HuH-7.5 (cell line): ENCODE data around the gene TMEM94.
"Not testable (repeated sequence)": the region's sequence is repeated elsewhere in the genome, so short reads cannot be mapped to it uniquely, and the experiment has no call there.

Experiments used
- DNase-seq: peaks from one replicate; pipeline ENCODE4 v3.0.0; 2011; ENCODE audit warnings: low spot score

Gene TMEM94

GRCh38 chr17:75476752-75477489, 20.5 kb downstream of the TMEM94 start:
- no peak for DNase-seq

- DNase-seq = not testable (repeated sequence)
Observed at GRCh38 chr17:75477490-75477862, 21.0 kb downstream of the TMEM94 start.

- DNase-seq = no peak
Observed at GRCh38 chr17:75478508-75478907, 22.1 kb downstream of the TMEM94 start.

- no peak for DNase-seq
Observed at GRCh38 chr17:75480281-75480680, 23.8 kb downstream of the TMEM94 start.

- DNase-seq = no peak
Observed at GRCh38 chr17:75481194-75482068, 25.0 kb downstream of the TMEM94 start.

- DNase-seq = no peak
Observed at GRCh38 chr17:75482098-75482942, 25.9 kb downstream of the TMEM94 start.

DNA sequence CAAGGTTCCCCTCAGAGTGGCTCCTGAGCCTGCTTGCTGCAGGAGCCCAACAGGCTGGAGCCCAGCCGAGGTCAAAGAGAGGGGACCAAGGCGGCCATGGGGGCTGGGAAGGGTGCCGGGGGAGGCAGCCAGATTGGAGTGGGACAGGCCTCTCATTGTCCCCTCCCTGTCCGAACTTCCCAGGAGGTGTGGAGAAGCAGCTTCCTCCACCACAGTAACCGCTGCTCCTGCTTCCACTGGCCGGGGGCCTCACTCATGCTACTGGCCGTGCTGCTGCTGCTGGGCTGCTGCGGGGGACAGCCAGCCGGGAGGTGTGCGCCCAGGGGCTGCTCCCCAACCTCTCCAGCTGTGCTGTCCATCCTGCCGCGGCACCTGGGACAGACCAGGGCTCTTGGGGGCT, 29.3 kb downstream of the TMEM94 start:
- no peak for DNase-seq

DNA sequence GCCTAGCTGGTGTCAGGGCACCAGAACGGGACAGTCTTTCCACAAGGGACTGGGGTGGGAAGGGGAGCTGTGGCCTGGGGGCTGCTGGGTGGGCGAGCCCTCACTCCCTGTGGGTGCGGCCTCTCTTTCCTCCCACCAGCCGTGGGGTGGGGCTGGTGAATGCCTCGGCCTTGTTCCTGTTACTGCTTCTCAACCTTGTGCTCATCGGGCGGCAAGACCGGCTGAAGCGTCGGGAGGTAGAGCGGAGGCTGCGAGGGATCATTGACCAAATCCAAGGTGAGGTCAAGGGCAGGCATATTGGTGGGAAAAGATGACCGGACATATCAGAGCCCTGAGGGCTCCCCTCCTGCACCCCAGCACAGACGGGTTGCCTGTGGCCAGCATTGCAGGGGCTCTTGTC, 29.7 kb downstream of the TMEM94 start:
- DNase-seq = no peak

DNA sequence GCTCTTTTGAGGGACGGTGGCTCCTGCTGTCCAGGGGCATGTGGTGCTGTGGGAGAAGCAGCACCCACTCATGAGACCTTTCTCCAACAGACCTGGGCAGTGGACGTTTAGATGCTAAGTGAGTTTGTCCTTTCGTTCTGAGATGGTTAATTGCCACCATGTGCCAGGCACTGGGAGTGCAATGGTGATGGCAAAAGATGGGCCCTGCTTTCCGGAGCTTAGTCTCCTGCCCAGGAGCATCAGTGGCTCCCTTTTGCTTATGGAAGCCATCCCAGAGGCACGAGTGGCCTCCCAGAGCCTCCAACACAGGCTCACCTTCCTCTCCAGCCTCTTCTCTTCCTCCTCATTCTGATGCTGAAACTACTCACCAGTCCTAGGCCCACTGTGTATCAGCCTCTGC, 30.5 kb downstream of the TMEM94 start:
- DNase-seq = no peak

DNA sequence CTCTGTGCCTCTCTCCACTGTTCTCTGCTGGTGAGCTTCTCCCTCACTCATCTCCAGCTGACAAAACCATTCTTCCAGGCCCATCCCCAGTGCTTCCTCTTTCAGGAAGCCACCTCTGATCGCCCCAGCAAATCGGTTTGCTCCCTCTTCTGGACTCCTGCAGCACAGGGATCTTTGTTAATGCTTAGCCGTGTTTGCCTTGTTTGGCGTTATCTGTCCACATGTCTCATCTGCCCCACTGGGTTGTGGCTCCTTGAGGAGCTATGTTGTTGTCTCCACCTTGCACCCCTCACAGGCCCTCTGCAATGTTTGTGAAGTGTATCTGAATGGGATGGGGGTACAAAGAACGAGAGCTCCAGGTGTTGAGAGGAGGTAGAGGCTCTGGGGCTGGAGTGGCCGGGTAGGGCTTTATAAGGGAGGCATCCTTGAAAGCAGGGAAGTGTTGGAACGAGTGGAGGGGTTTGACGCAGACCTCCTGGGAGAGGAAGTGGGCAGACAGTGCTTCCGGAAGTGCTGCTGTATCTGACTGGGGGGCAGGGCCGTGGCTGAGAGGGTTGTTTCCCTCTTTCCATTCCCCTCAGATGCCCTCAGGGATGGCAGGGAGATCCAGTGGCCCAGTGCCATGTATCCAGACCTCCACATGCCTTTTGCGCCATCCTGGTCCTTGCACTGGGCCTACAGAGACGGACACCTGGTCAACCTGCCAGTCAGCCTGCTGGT, 31.1 kb downstream of the TMEM94 start:
- no peak for DNase-seq

DNA sequence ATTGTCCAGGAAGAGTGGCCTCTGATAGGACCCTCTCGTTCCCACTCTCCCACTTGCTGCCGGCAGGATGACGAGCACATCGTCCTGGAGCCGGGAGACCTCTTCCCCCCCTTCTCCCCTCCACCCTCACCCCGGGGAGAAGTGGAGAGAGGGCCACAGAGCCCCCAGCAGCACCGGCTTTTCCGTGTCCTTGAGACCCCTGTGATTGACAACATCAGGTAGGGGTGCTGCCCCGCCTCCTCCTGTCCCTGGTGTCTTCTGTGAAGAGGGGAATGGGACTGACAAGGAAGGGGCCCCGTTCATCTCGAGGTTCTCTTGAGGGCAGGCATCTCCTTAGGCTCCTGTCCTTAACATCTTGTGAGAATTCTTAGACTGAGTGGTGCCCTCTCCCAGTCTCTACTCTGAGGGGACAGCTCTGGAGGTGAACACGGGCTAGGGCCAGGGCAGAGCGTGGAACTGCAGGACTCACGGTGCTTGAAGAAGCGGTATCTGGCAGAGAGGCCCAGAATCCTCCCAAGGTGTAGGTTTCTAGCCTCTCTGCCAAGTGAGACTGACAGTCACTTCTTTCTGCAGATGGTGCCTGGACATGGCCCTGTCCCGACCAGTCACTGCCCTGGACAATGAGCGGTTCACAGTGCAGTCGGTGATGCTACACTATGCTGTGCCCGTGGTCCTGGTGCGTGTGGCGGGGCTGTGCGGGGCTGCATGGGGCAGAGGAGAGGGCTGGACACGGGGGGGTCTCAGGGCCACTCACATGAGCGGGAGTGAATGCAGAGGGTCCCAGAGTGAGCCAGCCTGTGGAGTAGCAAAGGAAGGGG, 32.5 kb downstream of the TMEM94 start:
- no peak for DNase-seq

DNA sequence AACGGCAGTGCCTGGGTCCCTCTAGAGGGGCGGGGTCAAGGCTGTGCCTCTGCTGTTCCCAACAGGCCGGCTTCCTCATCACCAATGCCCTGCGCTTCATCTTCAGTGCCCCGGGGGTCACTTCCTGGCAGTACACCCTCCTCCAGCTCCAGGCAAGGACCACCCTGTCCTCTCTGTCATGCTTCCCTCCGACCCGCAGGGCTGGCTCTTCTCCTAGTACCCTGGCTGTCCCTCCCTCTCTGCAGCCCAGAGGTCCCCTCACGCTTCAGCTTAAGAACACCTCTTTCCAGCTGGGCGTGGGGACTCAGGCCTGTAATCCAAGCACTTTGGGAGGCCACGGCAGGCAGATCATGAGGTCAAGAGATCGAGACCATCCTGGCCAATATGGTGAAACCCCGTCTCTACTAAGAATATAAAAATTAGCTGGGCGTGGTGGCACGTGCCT, 33.1 kb downstream of the TMEM94 start:
- no peak for DNase-seq

- no peak for DNase-seq
Observed at GRCh38 chr17:75490173-75490743, 33.8 kb downstream of the TMEM94 start.

- DNase-seq = no peak
Observed at GRCh38 chr17:75490953-75491649, 34.7 kb downstream of the TMEM94 start.

- DNase-seq = no peak
Observed at GRCh38 chr17:75491680-75492079, 35.2 kb downstream of the TMEM94 start.

GRCh38 chr17:75492555-75493168, 36.2 kb downstream of the TMEM94 start:
- DNase-seq = no peak

- no peak for DNase-seq
Observed at GRCh38 chr17:75493476-75494129, 37.2 kb downstream of the TMEM94 start.

DNA sequence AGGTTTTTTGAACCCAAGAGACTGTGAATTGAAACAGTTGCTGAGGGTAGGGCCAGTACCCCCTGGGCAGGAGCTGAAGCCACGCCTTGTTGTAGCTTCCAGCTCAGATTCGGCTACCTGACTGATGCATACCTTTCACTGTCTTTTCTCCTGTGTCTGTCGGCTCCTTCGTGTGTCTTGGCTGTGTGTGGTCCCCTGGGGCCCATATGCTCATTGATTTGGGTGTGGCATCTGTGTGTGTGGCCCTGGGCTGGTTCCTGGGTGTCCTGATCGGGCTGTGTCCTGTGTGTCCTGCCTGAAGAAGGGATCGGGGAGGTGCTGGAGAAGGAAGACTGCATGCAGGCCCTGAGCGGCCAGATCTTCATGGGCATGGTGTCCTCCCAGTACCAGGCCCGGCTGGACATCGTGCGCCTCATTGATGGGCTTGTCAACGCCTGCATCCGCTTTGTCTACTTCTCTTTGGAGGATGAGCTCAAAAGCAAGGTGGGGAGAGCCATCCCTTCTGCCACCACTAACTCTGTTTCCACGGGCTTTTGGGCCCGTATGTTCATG, 38.0 kb downstream of the TMEM94 start:
- DNase-seq = no peak

DNA sequence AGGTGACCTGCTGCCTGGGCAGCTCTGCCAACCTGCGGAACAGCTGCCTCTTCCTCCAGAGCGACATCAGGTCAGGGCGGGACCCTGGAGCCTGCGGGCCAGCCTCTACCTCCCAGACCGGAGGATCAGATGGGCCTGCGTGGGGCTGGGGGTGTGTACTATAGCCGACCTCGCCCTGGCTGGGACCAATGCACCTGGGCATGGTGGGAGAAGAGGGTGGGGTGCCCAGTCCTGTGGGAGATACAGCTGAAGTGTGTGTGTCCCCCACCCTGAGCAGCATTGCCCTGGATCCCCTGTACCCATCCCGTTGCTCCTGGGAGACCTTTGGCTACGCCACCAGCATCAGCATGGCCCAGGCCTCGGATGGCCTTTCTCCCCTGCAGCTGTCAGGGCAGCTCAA, 39.6 kb downstream of the TMEM94 start:
- DNase-seq = no peak
